ENCODE results near the gene PIGA. TPM values are rescaled to one million over a fixed set of nuclear protein-coding genes. Genes with fewer than 3 reads are reported as not detected.
A peak's percentile ranks its signal among the peaks of the same experiment; 100 is the strongest.

The PIGA gene
- total RNA-seq, 1 donor from 2014 or later: 54.6 TPM

DNA sequence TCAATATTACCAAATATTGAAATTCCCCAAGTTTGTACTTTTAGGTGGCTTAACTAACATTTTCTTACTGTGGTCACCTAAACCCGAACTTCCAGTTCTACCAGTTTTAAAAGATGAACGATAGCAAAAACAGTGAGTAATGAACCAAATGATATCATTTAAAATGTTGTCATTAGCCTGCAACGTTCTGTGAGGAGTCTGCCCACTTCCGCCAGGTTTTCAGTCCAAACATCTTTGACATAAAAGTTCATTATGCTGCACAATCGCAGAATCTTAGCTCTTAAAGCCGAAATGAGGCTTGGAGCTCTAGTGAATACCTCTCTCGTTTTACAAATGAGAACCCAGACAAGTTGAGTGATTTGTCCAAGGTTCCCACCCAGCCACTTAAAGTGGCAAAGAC, 762 bp downstream of the PIGA start:
- Histone ChIP-seq H3K4me3 (peak overlapping the region; percentile 64 to 73), H3K27me3 (no peaks in the 10 kb centered on the region), H3K9me3 (no peaks in the 10 kb centered on the region), H3K36me3 (peaks cover 2 to 3% of the 10 kb centered on the region in 2 donors), H3K4me1 (no peaks in the 10 kb centered on the region), H3K27ac (peak overlapping the region; percentile 77 to 85)
- no peak for DNase-seq (ENCODE audit: low spot score in 2 of 2)
- intact Hi-C loops (cut with DNase I): loop anchor here (2.0 to 10.0 kb wide), 2 partner anchors 340 to 520 kb away; partner anchors contain the start of gene AP1S2
- TF ChIP-seq, protein P1, sequence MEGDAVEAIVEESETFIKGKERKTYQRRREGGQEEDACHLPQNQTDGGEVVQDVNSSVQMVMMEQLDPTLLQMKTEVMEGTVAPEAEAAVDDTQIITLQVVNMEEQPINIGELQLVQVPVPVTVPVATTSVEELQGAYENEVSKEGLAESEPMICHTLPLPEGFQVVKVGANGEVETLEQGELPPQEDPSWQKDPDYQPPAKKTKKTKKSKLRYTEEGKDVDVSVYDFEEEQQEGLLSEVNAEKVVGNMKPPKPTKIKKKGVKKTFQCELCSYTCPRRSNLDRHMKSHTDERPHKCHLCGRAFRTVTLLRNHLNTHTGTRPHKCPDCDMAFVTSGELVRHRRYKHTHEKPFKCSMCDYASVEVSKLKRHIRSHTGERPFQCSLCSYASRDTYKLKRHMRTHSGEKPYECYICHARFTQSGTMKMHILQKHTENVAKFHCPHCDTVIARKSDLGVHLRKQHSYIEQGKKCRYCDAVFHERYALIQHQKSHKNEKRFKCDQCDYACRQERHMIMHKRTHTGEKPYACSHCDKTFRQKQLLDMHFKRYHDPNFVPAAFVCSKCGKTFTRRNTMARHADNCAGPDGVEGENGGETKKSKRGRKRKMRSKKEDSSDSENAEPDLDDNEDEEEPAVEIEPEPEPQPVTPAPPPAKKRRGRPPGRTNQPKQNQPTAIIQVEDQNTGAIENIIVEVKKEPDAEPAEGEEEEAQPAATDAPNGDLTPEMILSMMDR (IDR thresholded peaks at IDR 0.05): no peak

DNA sequence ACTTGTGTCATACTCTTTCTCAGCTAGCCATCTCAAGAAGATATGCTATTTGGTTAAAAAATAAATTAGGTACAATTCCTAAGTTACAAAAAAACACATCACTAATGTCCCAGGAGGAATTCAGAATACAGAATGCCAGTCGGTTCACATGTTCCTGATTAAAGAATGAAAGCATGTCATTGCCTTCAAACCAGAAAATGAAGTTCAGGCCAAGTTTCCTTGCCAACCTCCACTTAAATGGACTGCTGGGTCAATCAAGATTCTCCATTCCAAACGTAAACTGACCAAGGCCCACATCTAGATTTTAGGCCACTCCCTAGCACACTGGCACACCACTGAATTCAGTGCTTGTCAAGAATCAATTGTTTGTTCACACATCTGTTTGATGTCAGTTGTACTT, 6.5 kb downstream of the PIGA start:
- peaks cover 2 to 3% of the 10 kb centered on the region in 2 donors for H3K36me3 ChIP-seq
- DNase-seq (ENCODE audit: low spot score in 2 of 2): no peak
- H3K27me3 ChIP-seq: no peaks in the 10 kb centered on the region
- no peaks in the 10 kb centered on the region for H3K9me3 ChIP-seq
- TF ChIP-seq, protein P1 (IDR thresholded peaks at IDR 0.05): no peak
- H3K27ac ChIP-seq: no peak overlapping the region
- no peak overlapping the region for H3K4me3 ChIP-seq
- intact Hi-C loops (cut with DNase I): no loop called here
- H3K4me1 ChIP-seq: no peaks in the 10 kb centered on the region

DNA sequence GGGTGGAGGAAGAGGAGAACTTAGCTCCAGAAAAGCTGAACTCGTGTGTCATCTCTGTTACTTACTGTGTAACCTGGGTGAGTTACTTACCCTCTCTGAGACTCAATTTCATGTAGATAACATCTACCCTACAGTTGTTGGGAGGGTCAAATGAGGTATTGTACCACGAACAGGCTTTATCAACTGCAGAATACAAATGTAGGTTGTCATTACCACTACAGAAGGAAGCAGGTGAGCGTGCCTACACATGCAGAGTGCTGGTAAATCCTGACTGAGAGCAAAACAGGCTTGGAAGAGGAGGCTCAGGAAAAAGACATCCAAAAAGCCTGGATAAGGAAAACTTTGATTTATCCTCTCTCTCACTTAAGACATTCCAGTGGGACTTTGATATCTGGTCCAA, 7.2 kb downstream of the PIGA start:
- Histone ChIP-seq H3K27ac (no peak overlapping the region), H3K4me1 (no peaks in the 10 kb centered on the region), H3K36me3 (peaks cover 2 to 3% of the 10 kb centered on the region in 2 donors), H3K4me3 (no peak overlapping the region), H3K27me3 (no peaks in the 10 kb centered on the region), H3K9me3 (no peaks in the 10 kb centered on the region)
- intact Hi-C loops (cut with DNase I): no loop called here
- TF ChIP-seq, protein P1 (IDR thresholded peaks at IDR 0.05): no peak
- DNase-seq (ENCODE audit: low spot score in 2 of 2): no peak

DNA sequence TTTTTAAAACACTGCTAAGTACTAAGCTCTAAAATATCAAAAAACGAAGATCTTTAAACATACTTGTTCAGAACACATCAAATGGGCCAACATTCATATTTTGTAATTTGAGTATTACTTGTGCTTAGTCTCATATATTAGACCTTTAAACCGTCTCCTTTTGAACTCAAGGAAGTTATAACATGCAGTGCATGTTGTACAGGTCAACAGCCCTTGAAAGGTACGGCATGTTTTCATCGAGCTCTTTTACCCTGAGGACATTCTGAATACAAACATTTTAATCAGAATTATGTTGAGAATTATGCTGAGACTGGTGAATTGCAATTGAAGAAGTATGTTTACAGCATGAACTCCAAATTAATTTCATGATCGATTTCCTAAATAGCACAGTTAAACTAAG, 12.9 kb downstream of the PIGA start:
- intact Hi-C loops (cut with DNase I): no loop called here
- no peak overlapping the region for H3K4me3 ChIP-seq
- H3K36me3 ChIP-seq: no peaks in the 10 kb centered on the region
- no peak overlapping the region for H3K27ac ChIP-seq
- H3K9me3 ChIP-seq: no peaks in the 10 kb centered on the region
- TF ChIP-seq, protein P1 (IDR thresholded peaks at IDR 0.05): no peak
- no peaks in the 10 kb centered on the region for H3K27me3 ChIP-seq
- no peaks in the 10 kb centered on the region for H3K4me1 ChIP-seq
- no peak for DNase-seq (ENCODE audit: low spot score in 2 of 2)

DNA sequence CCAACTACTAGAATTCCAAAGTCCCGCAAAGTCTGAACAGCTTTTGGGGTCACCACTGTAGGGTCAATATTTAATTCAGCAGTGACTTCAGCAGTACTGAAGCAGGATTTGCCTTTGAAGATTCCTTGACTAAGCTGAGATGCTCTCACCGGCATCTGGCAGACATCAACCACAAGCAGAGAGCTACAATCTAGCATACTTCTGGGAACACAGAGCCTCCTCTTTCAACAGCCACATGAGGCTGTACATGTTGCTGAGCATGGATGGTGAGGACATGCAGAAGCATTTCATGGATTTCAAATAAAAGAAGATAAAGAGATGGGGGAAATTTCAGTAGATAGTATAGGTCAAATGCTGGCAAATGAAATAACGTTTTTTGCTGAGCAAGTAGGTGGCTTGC, 13.3 kb downstream of the PIGA start:
- no peaks in the 10 kb centered on the region for H3K4me1 ChIP-seq
- H3K4me3 ChIP-seq: no peak overlapping the region
- H3K27ac ChIP-seq: no peak overlapping the region
- intact Hi-C loops (cut with DNase I): no loop called here
- H3K9me3 ChIP-seq: no peaks in the 10 kb centered on the region
- no peak for DNase-seq (ENCODE audit: low spot score in 2 of 2)
- H3K27me3 ChIP-seq: no peaks in the 10 kb centered on the region
- no peaks in the 10 kb centered on the region for H3K36me3 ChIP-seq
- TF ChIP-seq, protein P1 (IDR thresholded peaks at IDR 0.05): no peak

DNA sequence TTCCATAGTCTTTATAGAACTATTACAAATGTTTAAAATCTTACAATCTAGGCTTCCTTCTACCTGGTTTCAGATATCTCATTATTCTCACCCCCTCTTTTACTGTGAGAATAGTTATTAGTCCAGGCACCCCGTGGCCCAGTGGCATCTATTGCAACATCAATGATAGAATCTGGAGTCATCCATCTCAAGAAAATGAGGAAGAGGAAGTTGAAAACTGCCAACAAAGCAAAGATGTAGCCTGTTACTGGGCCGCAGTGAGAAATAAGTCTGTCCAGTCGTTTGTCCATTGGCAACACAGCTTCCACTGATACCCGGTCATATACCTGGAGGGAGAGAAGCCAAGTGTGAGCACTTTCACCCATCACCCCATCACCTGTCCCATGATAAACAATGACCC, 13.9 kb downstream of the PIGA start:
- H3K36me3 ChIP-seq: no peaks in the 10 kb centered on the region
- H3K27me3 ChIP-seq: no peaks in the 10 kb centered on the region
- no peak for DNase-seq (ENCODE audit: low spot score in 2 of 2)
- H3K9me3 ChIP-seq: no peaks in the 10 kb centered on the region
- TF ChIP-seq, protein P1 (IDR thresholded peaks at IDR 0.05): no peak
- no peaks in the 10 kb centered on the region for H3K4me1 ChIP-seq
- no peak overlapping the region for H3K27ac ChIP-seq
- H3K4me3 ChIP-seq: no peak overlapping the region
- intact Hi-C loops (cut with DNase I): no loop called here
